Lower leg skin (tissue), 3 donors: ENCODE results near the gene TMEM11.

Source experiments
- CTCF ChIP-seq, 3 donors: fragments of 450-650 bp; IDR thresholded peaks; one replicate each; pipeline ENCODE4 v1.5.1; 2016; ENCODE audit warnings: antibody characterized with exemption in 3 of 3, mild to moderate bottlenecking in 3 of 3, moderate library complexity in 2 of 3
- POLR2A ChIP-seq, 2 donors: fragments of 450-650 bp; IDR thresholded peaks; one replicate each; pipeline ENCODE4 v1.6.1; 2016 to 2017; ENCODE audit warnings: antibody characterized with exemption in 2 of 2, mild to moderate bottlenecking in 1 of 2, moderate library complexity in 1 of 2

DNA sequence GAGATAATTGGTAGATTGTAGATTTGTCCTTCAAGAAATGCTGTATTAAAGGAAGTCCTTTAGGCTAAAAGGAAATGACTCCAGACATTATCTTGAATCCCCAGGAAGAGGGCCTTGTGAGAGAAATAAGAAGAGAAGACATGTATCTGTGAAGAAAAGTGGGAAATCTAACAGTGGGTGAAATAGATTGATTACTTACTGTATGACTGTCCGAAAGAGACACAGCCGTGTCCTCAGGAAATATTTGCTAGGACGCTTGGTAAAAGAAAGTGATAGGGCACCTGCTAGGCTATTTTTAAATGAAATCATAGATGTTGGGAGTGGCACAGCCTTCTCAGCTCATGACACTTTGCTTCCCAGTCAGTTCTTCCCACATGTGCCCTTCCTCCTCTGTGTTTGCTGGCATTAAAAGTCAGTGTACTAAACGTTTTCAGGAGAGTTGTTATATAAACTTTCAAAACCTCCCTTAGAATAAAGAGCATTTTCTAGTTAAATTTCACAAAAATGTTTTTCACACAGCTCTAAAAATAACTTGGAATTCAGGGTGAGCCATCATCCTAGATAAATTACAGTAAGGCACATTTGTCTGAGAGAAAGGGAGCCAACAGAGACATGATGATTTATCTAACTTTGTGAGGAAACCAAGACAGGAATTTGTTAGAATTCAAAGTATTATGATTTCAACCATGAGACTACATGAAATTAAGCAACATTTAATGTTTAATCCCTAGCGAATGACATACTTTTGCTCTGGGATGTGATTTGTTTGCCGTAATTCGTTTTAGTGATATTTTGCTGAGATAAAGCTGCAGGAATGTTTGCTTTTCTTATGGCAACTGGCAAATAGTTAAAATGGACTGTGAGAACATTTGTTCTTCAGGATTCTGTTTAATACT is 52.2 kb downstream of the TMEM11 start:
- no peak for TF ChIP-seq CTCF (IDR thresholded peaks at IDR 0.05)
- TF ChIP-seq POLR2A (IDR thresholded peaks at IDR 0.05), result no peak
